Fibroblast of pulmonary artery (primary cell): ENCODE measurements around the gene OR8D2.

Experiments used
- DNase-seq: peaks from one replicate; pipeline ENCODE4 v3.0.0-alpha.2; 2010; ENCODE audit warnings: low read depth
- H3K4me3 ChIP-seq: replicated peaks from 2 replicates; pipeline ENCODE4 v1.5.1; 2011; ENCODE audit warnings: low read depth, mild to moderate bottlenecking, control low read depth, low read length, moderate library complexity
- TF ChIP-seq, protein P1 (sequence below): IDR thresholded peaks from 2 replicates; pipeline ENCODE4 v1.5.1; 2011; ENCODE audit warnings: mild to moderate bottlenecking, control low read depth, low read length, inconsistent platforms; ENCODE audit errors: missing control alignments

The OR8D2 gene

GRCh38 chr11:124329787-124330478 lies 9.9 kb upstream of the OR8D2 start:
- TF ChIP-seq, protein P1, sequence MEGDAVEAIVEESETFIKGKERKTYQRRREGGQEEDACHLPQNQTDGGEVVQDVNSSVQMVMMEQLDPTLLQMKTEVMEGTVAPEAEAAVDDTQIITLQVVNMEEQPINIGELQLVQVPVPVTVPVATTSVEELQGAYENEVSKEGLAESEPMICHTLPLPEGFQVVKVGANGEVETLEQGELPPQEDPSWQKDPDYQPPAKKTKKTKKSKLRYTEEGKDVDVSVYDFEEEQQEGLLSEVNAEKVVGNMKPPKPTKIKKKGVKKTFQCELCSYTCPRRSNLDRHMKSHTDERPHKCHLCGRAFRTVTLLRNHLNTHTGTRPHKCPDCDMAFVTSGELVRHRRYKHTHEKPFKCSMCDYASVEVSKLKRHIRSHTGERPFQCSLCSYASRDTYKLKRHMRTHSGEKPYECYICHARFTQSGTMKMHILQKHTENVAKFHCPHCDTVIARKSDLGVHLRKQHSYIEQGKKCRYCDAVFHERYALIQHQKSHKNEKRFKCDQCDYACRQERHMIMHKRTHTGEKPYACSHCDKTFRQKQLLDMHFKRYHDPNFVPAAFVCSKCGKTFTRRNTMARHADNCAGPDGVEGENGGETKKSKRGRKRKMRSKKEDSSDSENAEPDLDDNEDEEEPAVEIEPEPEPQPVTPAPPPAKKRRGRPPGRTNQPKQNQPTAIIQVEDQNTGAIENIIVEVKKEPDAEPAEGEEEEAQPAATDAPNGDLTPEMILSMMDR = peak; percentile 3
- H3K4me3 ChIP-seq = no peak overlapping the region
- DNase-seq = peak; percentile 47

DNA sequence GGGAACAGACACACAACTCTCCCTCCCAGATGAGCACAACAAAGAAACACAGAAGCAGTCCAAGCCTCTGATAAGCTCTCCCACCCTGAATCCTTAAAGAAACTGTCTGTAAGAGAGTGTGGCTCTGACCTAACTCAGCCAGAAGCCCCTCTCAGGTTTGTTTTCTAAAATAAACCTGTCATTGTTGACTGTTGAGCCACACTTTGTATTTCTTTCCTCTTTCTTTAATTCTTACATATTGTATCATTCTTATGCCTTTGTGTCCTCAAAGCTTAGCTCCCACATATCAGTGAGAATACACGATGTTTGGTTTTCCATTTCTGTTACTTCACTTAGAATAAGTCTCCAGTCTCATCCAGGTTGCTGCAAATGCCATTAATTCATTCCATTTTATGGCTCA lies 7.8 kb upstream of the OR8D2 start:
- DNase-seq = no peak
- no peak overlapping the region for H3K4me3 ChIP-seq
- TF ChIP-seq, protein P1 = no peak

GRCh38 chr11:124322356-124322755 lies 2.4 kb upstream of the OR8D2 start:
- DNase-seq = no peak
- no peak overlapping the region for H3K4me3 ChIP-seq
- TF ChIP-seq, protein P1 = no peak

- peak; percentile 52 for DNase-seq
- TF ChIP-seq, protein P1 = no peak
- H3K4me3 ChIP-seq = no peak overlapping the region
Measured at GRCh38 chr11:124315052-124315451, 4.9 kb downstream of the OR8D2 start.

DNA sequence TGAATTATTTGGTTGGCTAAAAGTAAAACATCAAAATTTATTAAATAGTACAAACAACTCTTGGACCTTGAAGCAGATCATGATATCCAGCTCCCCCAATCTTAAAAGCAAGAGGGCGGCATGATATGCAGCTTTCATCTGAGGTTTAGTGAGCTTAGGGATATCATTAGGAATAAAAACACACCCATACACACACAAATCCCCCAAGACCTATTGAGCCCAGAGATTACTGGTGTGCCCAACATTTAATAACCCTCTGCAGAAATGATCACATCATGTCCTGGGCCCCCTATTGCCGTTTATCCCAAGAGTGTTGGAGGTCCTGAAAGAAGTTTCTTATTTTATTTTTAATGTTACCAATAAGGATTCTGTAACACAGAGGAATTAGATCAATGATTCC lies 6.1 kb downstream of the OR8D2 start, which contains the start of gene OR8D1:
Gene OR8D1 (minus strand): TSS at position 101 of the 400 bp plus-strand sequence. CDS start 3,183 bp downstream, outside the sequence.
- no peak for DNase-seq
- no peak within 1 kb of the TSS for H3K4me3 ChIP-seq
- TF ChIP-seq, protein P1 = no peak

- TF ChIP-seq, protein P1 = no peak
- DNase-seq = no peak
- no peak overlapping the region for H3K4me3 ChIP-seq
Measured at GRCh38 chr11:124313131-124313530, 6.9 kb downstream of the OR8D2 start.

DNA sequence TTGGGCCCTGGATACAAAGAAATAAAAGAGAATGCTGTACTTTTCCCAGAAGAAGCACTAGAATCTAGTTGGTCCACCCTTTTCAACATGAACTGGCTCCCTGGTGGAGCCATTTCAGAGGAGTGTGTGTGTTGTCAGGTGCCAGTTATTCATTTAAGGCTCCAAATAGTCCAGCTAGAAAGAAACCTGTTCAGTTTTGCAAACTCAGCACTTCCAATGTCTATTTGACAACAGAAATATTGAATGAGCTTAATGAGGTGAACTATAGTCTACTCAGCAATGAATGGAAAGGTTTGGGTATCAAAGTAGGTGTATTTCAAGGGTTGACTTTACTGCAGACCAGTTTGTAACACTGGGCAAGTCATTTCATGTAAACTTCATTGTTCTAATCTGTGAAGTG lies 8.3 kb downstream of the OR8D2 start:
- TF ChIP-seq, protein P1 = no peak
- DNase-seq = no peak
- H3K4me3 ChIP-seq = no peak overlapping the region
